IMR-90 (cell line): ENCODE results near the gene CFAP97D1. TPM values are rescaled to one million over a fixed set of nuclear protein-coding genes. Genes with fewer than 3 reads are reported as not detected.
A peak's percentile ranks its signal among the peaks of the same experiment; 100 is the strongest.

Source experiments
- ATAC-seq: fragments of 200-7000 bp; cut with Tn5 transposase; 2 replicates; pipeline ENCODE4 v1.9.1; 2020; ENCODE audit warnings: low read depth, mild to moderate bottlenecking, moderate library complexity
- BruUV-seq: library from RNA; stranded (reverse); fragments of 400-500 nt; replicated peaks from 2 replicates; lab custom pipeline; 2021; lab: Mats Ljungman, UMichigan
- CTCF ChIA-PET: fragments of 300-600 bp; formaldehyde crosslinking; extraction: SDS; loops from one replicate; lab custom pipeline; 2021; ENCODE audit warnings: antibody characterized with exemption; lab: Yijun Ruan, JAX
- POLR2A ChIA-PET: fragments of 300-600 bp; sonication (Branson Sonifier 250); formaldehyde crosslinking; loops from one replicate; lab custom pipeline; 2022; ENCODE audit warnings: antibody characterized with exemption; ENCODE audit not compliant: unreplicated experiment; lab: Charles Lee
- DNase-seq: peaks from one replicate; pipeline ENCODE4 v3.0.0; 2013
- H2AFZ ChIP-seq: replicated peaks from 2 replicates; pipeline ENCODE3; 2013; ENCODE audit warnings: low read length, mild to moderate bottlenecking; ENCODE audit not compliant: poor library complexity
- H2AK5ac ChIP-seq: 2 replicates; pipeline ENCODE4 v1.6.1; 2013; ENCODE audit warnings: low read depth, low read length, inconsistent platforms
- H2AK9ac ChIP-seq: replicated peaks from 2 replicates; pipeline ENCODE3; 2013; ENCODE audit warnings: mild to moderate bottlenecking, low read depth, low read length, moderate library complexity; ENCODE audit not compliant: poor library complexity
- H2BK120ac ChIP-seq: 2 replicates; pipeline ENCODE4 v1.6.1; 2013; ENCODE audit warnings: low read depth, low read length, inconsistent platforms
- H2BK15ac ChIP-seq: 3 replicates; pipeline ENCODE4 v1.6.1; 2013; ENCODE audit warnings: low read depth, low read length, inconsistent platforms
- H2BK20ac ChIP-seq: 2 replicates; pipeline ENCODE4 v1.6.1; 2013; ENCODE audit warnings: low read depth, mild to moderate bottlenecking, inconsistent platforms, low read length, moderate library complexity
- H2BK5ac ChIP-seq: 2 replicates; pipeline ENCODE4 v1.6.1; 2013; ENCODE audit warnings: mild to moderate bottlenecking, low read depth, low read length, inconsistent platforms; ENCODE audit not compliant: poor library complexity, severe bottlenecking
- H3K14ac ChIP-seq: replicated peaks from 2 replicates; pipeline ENCODE4 v1.6.1; 2013; ENCODE audit warnings: low read depth, low read length, inconsistent platforms
- H3K18ac ChIP-seq: 2 replicates; pipeline ENCODE4 v1.6.1; 2013; ENCODE audit warnings: low read depth, low read length, control low read depth
- H3K23ac ChIP-seq: 2 replicates; pipeline ENCODE4 v1.6.1; 2013; ENCODE audit warnings: low read depth, low read length, inconsistent platforms
- H3K27ac ChIP-seq: 2 replicates; pipeline ENCODE4 v1.5.1; 2013; ENCODE audit warnings: mild to moderate bottlenecking, control low read depth, low read length; ENCODE audit not compliant: insufficient read depth
- H3K27me3 ChIP-seq: 2 replicates; pipeline ENCODE4 v1.6.1; 2013; ENCODE audit warnings: low read length; ENCODE audit not compliant: control insufficient read depth, insufficient read depth
- H3K36me3 ChIP-seq: 2 replicates; pipeline ENCODE4 v1.6.1; 2013; ENCODE audit warnings: low read length, mixed read lengths; ENCODE audit not compliant: control insufficient read depth, insufficient read depth
- H3K4ac ChIP-seq: 2 replicates; pipeline ENCODE4 v1.6.1; 2013; ENCODE audit warnings: low read depth, low read length, inconsistent platforms
- H3K4me1 ChIP-seq: 2 replicates; pipeline ENCODE4 v1.6.1; 2013; ENCODE audit warnings: low read length, mixed read lengths; ENCODE audit not compliant: control insufficient read depth, insufficient read depth
- H3K4me2 ChIP-seq: 2 replicates; pipeline ENCODE4 v1.6.1; 2013; ENCODE audit warnings: low read depth, mild to moderate bottlenecking, control low read depth, low read length, moderate library complexity
- H3K4me3 ChIP-seq: 2 replicates; pipeline ENCODE4 v1.5.1; 2013; ENCODE audit warnings: low read depth, mild to moderate bottlenecking, control low read depth, low read length, moderate library complexity; ENCODE audit not compliant: insufficient read depth
- H3K56ac ChIP-seq: 2 replicates; pipeline ENCODE4 v1.6.1; 2013; ENCODE audit warnings: low read length, inconsistent platforms; ENCODE audit not compliant: insufficient read depth; ENCODE audit errors: extremely low read depth
- H3K79me1 ChIP-seq, 2 experiments: 2 replicates each; pipeline ENCODE4 v1.6.1; 2013; ENCODE audit warnings: low read length in 2 of 2, inconsistent platforms in 1 of 2, low read depth in 1 of 2
- H3K9ac ChIP-seq: 2 replicates; pipeline ENCODE4 v1.6.1; 2013; ENCODE audit warnings: low read depth, low read length, control low read depth
- H3K9me1 ChIP-seq: 2 replicates; pipeline ENCODE4 v1.6.1; 2013; ENCODE audit warnings: low read length, inconsistent platforms; ENCODE audit not compliant: insufficient read depth
- H3K9me3 ChIP-seq: 2 replicates; pipeline ENCODE4 v1.6.1; 2013; ENCODE audit warnings: low read length; ENCODE audit not compliant: control insufficient read depth, insufficient read depth
- H4K20me1 ChIP-seq: 2 replicates; pipeline ENCODE4 v1.6.1; 2013; ENCODE audit warnings: low read length, inconsistent platforms; ENCODE audit not compliant: insufficient read depth
- H4K5ac ChIP-seq: 2 replicates; pipeline ENCODE4 v1.6.1; 2013; ENCODE audit warnings: mild to moderate bottlenecking, low read depth, low read length, control low read depth
- H4K8ac ChIP-seq, 2 experiments: 2 replicates each; pipeline ENCODE4 v1.6.1; 2013; ENCODE audit warnings: low read depth in 2 of 2, low read length in 2 of 2, control low read depth in 1 of 2, inconsistent platforms in 1 of 2
- H4K91ac ChIP-seq: 2 replicates; pipeline ENCODE4 v1.6.1; 2013; ENCODE audit warnings: low read depth, low read length, inconsistent platforms; ENCODE audit not compliant: insufficient read depth
- BHLHE40 ChIP-seq: fragments of 150-350 bp; IDR thresholded peaks from 2 replicates; pipeline ENCODE4 v1.6.1; 2016; ENCODE audit warnings: mild to moderate bottlenecking, low read depth, low read length
- CHD1 ChIP-seq: IDR thresholded peaks from 2 replicates; pipeline ENCODE4 v1.6.1; 2012; ENCODE audit warnings: low read depth, low read length, improper control_type of control experiment
- FOS ChIP-seq: fragments of 150-350 bp; IDR thresholded peaks from 2 replicates; pipeline ENCODE4 v1.6.1; 2016; ENCODE audit warnings: low read depth, low read length
- MAFK ChIP-seq: IDR thresholded peaks from 2 replicates; pipeline ENCODE4 v1.6.1; 2012; ENCODE audit warnings: low read depth, low read length, improper control_type of control experiment
- MAZ ChIP-seq: IDR thresholded peaks from 2 replicates; pipeline ENCODE4 v1.6.1; 2012; ENCODE audit warnings: low read depth, mild to moderate bottlenecking, low read length, improper control_type of control experiment, moderate library complexity, borderline replicate concordance
- MXI1 ChIP-seq: IDR thresholded peaks from 2 replicates; pipeline ENCODE4 v1.6.1; 2012; ENCODE audit warnings: low read depth, mild to moderate bottlenecking, low read length, moderate library complexity, borderline replicate concordance
- NFE2L2 ChIP-seq: fragments of 150-350 bp; IDR thresholded peaks from 2 replicates; pipeline ENCODE4 v1.6.1; 2016; ENCODE audit warnings: low read depth, mild to moderate bottlenecking, low read length
- POLR2A ChIP-seq: IDR thresholded peaks from 2 replicates; pipeline ENCODE4 v1.6.1; 2012; ENCODE audit warnings: mild to moderate bottlenecking, low read depth, low read length
- RCOR1 ChIP-seq: IDR thresholded peaks from 2 replicates; pipeline ENCODE4 v1.6.1; 2012; ENCODE audit warnings: mild to moderate bottlenecking, low read length, improper control_type of control experiment; ENCODE audit not compliant: insufficient replicate concordance
- WGBS, 2 experiments: methylation state at CpG; one replicate each; pipeline versions ENCODE4 v1.1.5 to v1.1.7; 2013; ENCODE audit warnings: missing lambda C conversion rate in 2 of 2; ENCODE audit not compliant: insufficient read length in 1 of 2; ENCODE audit errors: extremely low coverage in 2 of 2; 5-methylcytosine and 5-hydroxymethylcytosine counted together
- dilution Hi-C: fragments of 300-500 bp; cut with HindIII; formaldehyde crosslinking; loops from one replicate; pipeline ENCODE4 v1.14.3; 2018; ENCODE audit warnings: low sequenced_read_pairs; ENCODE audit not compliant: unreplicated experiment
- in situ Hi-C: fragments of 300-500 bp; cut with MboI; formaldehyde crosslinking; loops from 3 replicates; pipeline ENCODE4 v1.14.3; 2019; ENCODE audit warnings: low sequenced_read_pairs, inconsistent platforms, mixed read lengths
- intact Hi-C: fragments of 100-400 bp; cut with micrococcal nuclease; formaldehyde crosslinking; loops from 2 replicates; pipeline ENCODE4 v1.10.0; 2022
- polyA plus RNA-seq, 3 experiments: library from polyadenylated mRNA; depleted of rRNA; stranded (reverse); fragments of >200 nt; gene quantifications; 2 replicates each; pipeline ENCODE4 v1.2.3, GENCODE V29; 2012; ENCODE audit warnings: low replicate concordance in 1 of 3
- total RNA-seq: library from RNA; depleted of rRNA; stranded (reverse); fragments of >200 nt; gene quantifications from 2 replicates; pipeline ENCODE4 v1.2.3, GENCODE V29; 2012
- TF ChIP-seq, protein P1 (sequence below): conservative IDR thresholded peaks from 2 replicates; pipeline ENCODE4 v1.5.1; 2012; ENCODE audit warnings: mild to moderate bottlenecking, low read depth, low read length, improper control_type of control experiment
- TF ChIP-seq, protein P2 (sequence below): fragments of 150-350 bp; IDR thresholded peaks from 2 replicates; pipeline ENCODE4 v1.6.1; 2016; ENCODE audit warnings: low read depth, mild to moderate bottlenecking, low read length, moderate library complexity, borderline replicate concordance

CFAP97D1 gene
- total and polyA plus RNA-seq, 2 of the 4 experiments (the other 2 are of a cell fraction): under 0.01 TPM; not detected in 1

DNA sequence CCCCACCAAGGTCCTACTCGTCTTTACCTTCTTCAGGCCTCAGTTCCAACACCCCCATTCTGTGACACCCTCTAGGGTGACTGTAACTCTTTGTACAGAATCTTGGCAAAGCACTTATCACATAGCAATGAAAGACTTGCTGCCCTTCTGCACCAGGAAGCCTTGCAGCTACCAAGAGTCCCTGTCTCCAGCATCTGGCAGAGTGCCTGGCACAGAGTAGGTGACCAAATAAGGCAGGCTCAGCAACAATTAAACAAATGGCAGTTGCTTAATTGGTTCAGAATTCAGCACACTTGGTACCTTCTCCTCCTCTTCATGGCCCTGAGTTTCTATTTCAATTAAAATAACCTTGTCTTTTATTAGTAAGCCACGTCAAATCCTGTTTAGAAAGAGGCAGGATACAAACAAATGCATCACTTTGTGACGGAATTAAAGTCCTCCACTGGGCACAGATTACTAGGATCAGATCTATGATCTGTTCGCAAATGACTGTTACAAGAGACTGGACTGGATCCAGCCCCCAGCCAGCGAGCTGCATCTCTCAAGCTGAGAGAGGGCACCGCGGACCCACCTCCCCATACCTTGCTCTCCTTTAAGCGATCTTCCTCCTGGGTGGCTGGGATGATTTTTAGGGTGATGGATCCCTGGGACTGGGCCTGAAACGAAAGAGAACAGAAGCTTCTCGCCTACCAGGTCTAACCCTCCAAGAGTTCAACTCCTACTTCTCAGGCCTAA is 43.3 kb downstream of the CFAP97D1 start:
- no peak overlapping the region for H2AK5ac ChIP-seq
- H2BK5ac ChIP-seq: no peak overlapping the region
- H2AK9ac ChIP-seq: peak overlapping the region; percentile 21
- in situ Hi-C loops: no loop called here
- no peak overlapping the region for H4K5ac ChIP-seq
- no peaks in the 10 kb centered on the region for H3K9me3 ChIP-seq
- H3K56ac ChIP-seq: no peak overlapping the region
- peaks cover 20% of the 10 kb centered on the region for H3K36me3 ChIP-seq
- no peak overlapping the region for H2BK15ac ChIP-seq
- TF ChIP-seq FOS (no peak), POLR2A (no peak), MAFK (no peak), BHLHE40 (no peak), RCOR1 (no peak), CHD1 (no peak), MAZ (no peak), NFE2L2 (no peak), MXI1 (no peak)
- TF ChIP-seq, protein P1, sequence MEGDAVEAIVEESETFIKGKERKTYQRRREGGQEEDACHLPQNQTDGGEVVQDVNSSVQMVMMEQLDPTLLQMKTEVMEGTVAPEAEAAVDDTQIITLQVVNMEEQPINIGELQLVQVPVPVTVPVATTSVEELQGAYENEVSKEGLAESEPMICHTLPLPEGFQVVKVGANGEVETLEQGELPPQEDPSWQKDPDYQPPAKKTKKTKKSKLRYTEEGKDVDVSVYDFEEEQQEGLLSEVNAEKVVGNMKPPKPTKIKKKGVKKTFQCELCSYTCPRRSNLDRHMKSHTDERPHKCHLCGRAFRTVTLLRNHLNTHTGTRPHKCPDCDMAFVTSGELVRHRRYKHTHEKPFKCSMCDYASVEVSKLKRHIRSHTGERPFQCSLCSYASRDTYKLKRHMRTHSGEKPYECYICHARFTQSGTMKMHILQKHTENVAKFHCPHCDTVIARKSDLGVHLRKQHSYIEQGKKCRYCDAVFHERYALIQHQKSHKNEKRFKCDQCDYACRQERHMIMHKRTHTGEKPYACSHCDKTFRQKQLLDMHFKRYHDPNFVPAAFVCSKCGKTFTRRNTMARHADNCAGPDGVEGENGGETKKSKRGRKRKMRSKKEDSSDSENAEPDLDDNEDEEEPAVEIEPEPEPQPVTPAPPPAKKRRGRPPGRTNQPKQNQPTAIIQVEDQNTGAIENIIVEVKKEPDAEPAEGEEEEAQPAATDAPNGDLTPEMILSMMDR: no peak
- TF ChIP-seq, protein P2, sequence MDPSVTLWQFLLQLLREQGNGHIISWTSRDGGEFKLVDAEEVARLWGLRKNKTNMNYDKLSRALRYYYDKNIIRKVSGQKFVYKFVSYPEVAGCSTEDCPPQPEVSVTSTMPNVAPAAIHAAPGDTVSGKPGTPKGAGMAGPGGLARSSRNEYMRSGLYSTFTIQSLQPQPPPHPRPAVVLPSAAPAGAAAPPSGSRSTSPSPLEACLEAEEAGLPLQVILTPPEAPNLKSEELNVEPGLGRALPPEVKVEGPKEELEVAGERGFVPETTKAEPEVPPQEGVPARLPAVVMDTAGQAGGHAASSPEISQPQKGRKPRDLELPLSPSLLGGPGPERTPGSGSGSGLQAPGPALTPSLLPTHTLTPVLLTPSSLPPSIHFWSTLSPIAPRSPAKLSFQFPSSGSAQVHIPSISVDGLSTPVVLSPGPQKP: no peak
- peaks cover 0 to 28% of the 10 kb centered on the region in 2 experiments; a peak in 3 of 4 replicates for H3K79me1 ChIP-seq
- dilution Hi-C loops: no loop called here
- DNase-seq (no peak), ATAC-seq (peak; percentile 32)
- no peak overlapping the region for H3K27ac ChIP-seq
- H2BK120ac ChIP-seq: no peak overlapping the region
- H3K4me3 ChIP-seq: no peak overlapping the region
- no peak overlapping the region for H3K9ac ChIP-seq
- H4K91ac ChIP-seq: no peak overlapping the region
- H2BK20ac ChIP-seq: no peak overlapping the region
- H3K4ac ChIP-seq: no peak overlapping the region
- no peak overlapping the region for H2AFZ ChIP-seq
- 0 out of 2 replicates have a peak overlapping the region, but pooled peaks have one; percentile 27 for H3K23ac ChIP-seq
- intact Hi-C loops: loop anchor here (1.0 kb wide), 1 partner anchor 25 kb away; no protein-coding TSS in a partner anchor
- H3K18ac ChIP-seq: 0 out of 2 replicates have a peak overlapping the region, but pooled peaks have one; percentile 8
- H3K14ac ChIP-seq: no peak overlapping the region
- H3K4me2 ChIP-seq: no peak overlapping the region
- BruUV-seq: no TSS peak
- no peak overlapping the region for H4K8ac ChIP-seq
- peaks cover 4% of the 10 kb centered on the region; the same call in 1 of the 2 replicates for H3K9me1 ChIP-seq
- H3K4me1 ChIP-seq: peaks cover 6% of the 10 kb centered on the region
- ChIA-PET POLR2A (no interaction called here), CTCF (interaction anchor here (1.6 kb wide), 1 partner anchor 23 kb away, joined by 3 read pairs; the partner anchor contains the start of gene CD300LG)
- WGBS, 2 experiments: 71% methylated on average over 1 of the region's 10 CpGs; no CpG with 5 or more reads in 1 of the 2 experiments
- H4K20me1 ChIP-seq: no peaks in the 10 kb centered on the region
- no peaks in the 10 kb centered on the region for H3K27me3 ChIP-seq
